Omental fat pad (tissue), 4 donors: ENCODE data around the gene ARID3A. TPM values are rescaled to one million over a fixed set of nuclear protein-coding genes. Genes with fewer than 3 reads are reported as not detected.

Source experiments
- ATAC-seq: fragments of 150-250 bp; one replicate; pipeline ENCODE4 v1.9.1; 2016; ENCODE audit warnings: mild to moderate bottlenecking, moderate library complexity; ENCODE audit not compliant: low FRiP score
- DNase-seq: peaks from one replicate; pipeline ENCODE4 v3.0.0-alpha.2; 2019; ENCODE audit warnings: low spot score
- CTCF ChIP-seq, 3 donors: fragments of 450-650 bp; IDR thresholded peaks; one replicate each; pipeline ENCODE4 v1.5.1; 2016 to 2017; ENCODE audit warnings: antibody characterized with exemption in 3 of 3, mild to moderate bottlenecking in 3 of 3, moderate library complexity in 2 of 3
- total RNA-seq, 4 donors: library from RNA; depleted of rRNA; stranded (reverse); fragments of >200 nt; gene quantifications; one replicate each; pipeline ENCODE4 v1.1.0, GENCODE V29; 2016

ARID3A gene
- total RNA-seq, 4 donors from 2014 or later, result 3.7 to 15.1 (median 7.7) TPM

GRCh38 chr19:961866-962620 is 36.2 kb downstream of the ARID3A start:
- no peak for TF ChIP-seq CTCF (IDR thresholded peaks at IDR 0.05)
- no peak for ATAC-seq
- no peak for DNase-seq

- DNase-seq, result no peak
- TF ChIP-seq CTCF (IDR thresholded peaks at IDR 0.05), result no peak
- ATAC-seq, result no peak
These were observed 37.0 kb downstream of the ARID3A start for GRCh38 chr19:962683-963400.

- ATAC-seq, result no peak
- DNase-seq, result no peak
These were observed 37.7 kb downstream of the ARID3A start for GRCh38 chr19:963486-963951.

GRCh38 chr19:964116-964520 is 38.3 kb downstream of the ARID3A start:
- ATAC-seq, result no peak
- no peak for TF ChIP-seq CTCF (IDR thresholded peaks at IDR 0.05)
- DNase-seq, result no peak

More at GRCh38 chr19:963486-963951, 37.7 kb downstream of the ARID3A start:
- no peak for TF ChIP-seq CTCF (IDR thresholded peaks at IDR 0.05)

- TF ChIP-seq CTCF (IDR thresholded peaks at IDR 0.05), result no peak
- DNase-seq (no peak), ATAC-seq (no peak)
These were observed 39.2 kb downstream of the ARID3A start for GRCh38 chr19:964761-965694.

- no peak for DNase-seq
- no peak for TF ChIP-seq CTCF (IDR thresholded peaks at IDR 0.05)
- ATAC-seq, result no peak
These were observed 40.8 kb downstream of the ARID3A start for GRCh38 chr19:966485-967088.
